Gastrocnemius medialis (tissue), 4 donors: ENCODE results near the gene FBXO46. TPM values are rescaled to one million over a fixed set of nuclear protein-coding genes. Genes with fewer than 3 reads are reported as not detected.
A peak's percentile ranks its signal among the peaks of the same experiment; 100 is the strongest.
"Not testable (repeated sequence)": the region's sequence is repeated elsewhere in the genome, so short reads cannot be mapped to it uniquely, and the experiment has no call there.

Source experiments
- ATAC-seq, 2 donors: fragments of 150-250 bp; one replicate each; pipeline ENCODE4 v1.9.1; 2016
- DNase-seq, 2 donors: peaks; one replicate each; pipeline ENCODE4 v3.0.0-alpha.2; 2019
- H3K27ac ChIP-seq, 4 donors: fragments of 200-600 bp; sonication (generic); 1 replicate in 1 of 4; 2 replicates in 3 of 4; pipeline ENCODE4 v1.5.1; 2016 to 2018; ENCODE audit warnings: mild to moderate bottlenecking in 2 of 4, moderate library complexity in 1 of 4
- H3K27me3 ChIP-seq, 3 donors: fragments of 200-600 bp; sonication (generic) in 2 of 3; 1 replicate in 1 of 3; 2 replicates in 2 of 3; pipeline versions ENCODE4 v1.5.1 to v1.6.0; 2016 to 2019; ENCODE audit warnings: mild to moderate bottlenecking in 1 of 3, moderate library complexity in 1 of 3
- H3K36me3 ChIP-seq, 2 donors: fragments of 200-600 bp; sonication (generic) in 1 of 2; one replicate each; pipeline ENCODE4 v1.5.1; 2017 to 2018
- H3K4me1 ChIP-seq, 2 donors: fragments of 200-600 bp; sonication (generic) in 1 of 2; one replicate each; pipeline ENCODE4 v1.5.1; 2016 to 2017; ENCODE audit warnings: mild to moderate bottlenecking in 2 of 2
- H3K4me3 ChIP-seq, 4 donors: fragments of 200-600 bp; sonication (generic) in 3 of 4; 1 replicate in 1 of 4; 2 replicates in 3 of 4; pipeline ENCODE4 v1.5.1; 2016 to 2019; ENCODE audit warnings: mild to moderate bottlenecking in 2 of 4
- H3K9me3 ChIP-seq, 3 donors: fragments of 200-600 bp; sonication (generic) in 2 of 3; 1 replicate in 1 of 3; 2 replicates in 2 of 3; pipeline ENCODE4 v1.5.1; 2016 to 2019
- CTCF ChIP-seq, 5 experiments: fragments of 450-650 bp in 3 of 5; fragments of 200-600 bp in 2 of 5; sonication (generic) in 2 of 5; IDR thresholded peaks in 4 of 5; conservative IDR thresholded peaks in 1 of 5; 1 replicate in 4 of 5; 2 replicates in 1 of 5; pipeline ENCODE4 v1.5.1; 2016 to 2019; ENCODE audit warnings: antibody characterized with exemption in 5 of 5, mild to moderate bottlenecking in 3 of 5, moderate library complexity in 3 of 5
- POLR2A ChIP-seq, 2 donors: fragments of 450-650 bp; IDR thresholded peaks; one replicate each; pipeline ENCODE4 v1.6.1; 2017; ENCODE audit warnings: antibody characterized with exemption in 2 of 2, mild to moderate bottlenecking in 2 of 2, moderate library complexity in 2 of 2
- in situ Hi-C, 4 donors: fragments of 200-750 bp; cut with MboI; loops; one replicate each; pipeline versions ENCODE4 v1.15.0 to v1.8.0; 2017; ENCODE audit warnings: low sequenced_read_pairs in 4 of 4
- intact Hi-C: fragments of 100-400 bp; cut with DNase I; formaldehyde crosslinking; loops from one replicate; pipeline ENCODE4 v1.15.1; 2023; ENCODE audit warnings: low total_unique reads
- total RNA-seq, 4 donors: library from RNA; depleted of rRNA; stranded (reverse); fragments of >200 nt; gene quantifications; one replicate each; pipeline versions ENCODE4 v1.1.0 to v1.2.3, GENCODE V29; 2016

FBXO46 gene
- total RNA-seq, 4 donors from 2014 or later: 6.6 to 14.3 (median 8.7) TPM

GRCh38 chr19:45742969-45743368, 12.3 kb upstream of the FBXO46 start:
- in situ Hi-C loops (no loop called here), intact Hi-C loops (no loop called here)
- no peaks in the 10 kb centered on the region for H3K9me3 ChIP-seq
- no peak for DNase-seq
- H3K4me1 ChIP-seq: no peaks in the 10 kb centered on the region
- H3K27me3 ChIP-seq: no peaks in the 10 kb centered on the region
- no peaks in the 10 kb centered on the region for H3K36me3 ChIP-seq
- TF ChIP-seq CTCF (IDR thresholded peaks at IDR 0.05 in 4 of 5, conservative IDR thresholded peaks at IDR 0.05 in 1 of 5): no peak
- no peak for TF ChIP-seq POLR2A (IDR thresholded peaks at IDR 0.05)
- no peak for ATAC-seq
- H3K27ac ChIP-seq: no peak overlapping the region
- no peak overlapping the region for H3K4me3 ChIP-seq

- TF ChIP-seq POLR2A (IDR thresholded peaks at IDR 0.05): no peak
- no peak for ATAC-seq
- H3K4me3 ChIP-seq: no peak overlapping the region
Measured at GRCh38 chr19:45739498-45740439, 9.1 kb upstream of the FBXO46 start.

GRCh38 chr19:45733160-45733810, 2.6 kb upstream of the FBXO46 start, which contains the start of gene MEIOSIN:
TSS of gene MEIOSIN (plus strand) at chr19:45733439. CDS start at chr19:45735377, 1,938 bp downstream.
- intact Hi-C loops (loop anchor here (5.0 kb wide), 1 partner anchor 34 kb away; the partner anchor contains the start of gene SIX5), in situ Hi-C loops (no loop called here)
- H3K4me1 ChIP-seq: peaks cover 9 to 10% of the 10 kb centered on the region in 2 donors
- no peak for DNase-seq
- TF ChIP-seq CTCF (IDR thresholded peaks at IDR 0.05 in 4 of 5, conservative IDR thresholded peaks at IDR 0.05 in 1 of 5): no peak
- TF ChIP-seq POLR2A (IDR thresholded peaks at IDR 0.05): no peak
- H3K27ac ChIP-seq: no peak within 1 kb of the TSS
- H3K27me3 ChIP-seq: no peaks in the 10 kb centered on the region
- H3K36me3 ChIP-seq: no peaks in the 10 kb centered on the region
- H3K4me3 ChIP-seq: no peak within 1 kb of the TSS
- no peaks in the 10 kb centered on the region for H3K9me3 ChIP-seq
- ATAC-seq: no peak

More at GRCh38 chr19:45739498-45740439, 9.1 kb upstream of the FBXO46 start:
- Histone ChIP-seq H3K9me3 (no peaks in the 10 kb centered on the region), H3K27me3 (no peaks in the 10 kb centered on the region), H3K36me3 (no peaks in the 10 kb centered on the region), H3K4me1 (no peaks in the 10 kb centered on the region), H3K27ac (no peak overlapping the region)
- intact Hi-C loops (no loop called here), in situ Hi-C loops (no loop called here)
- no peak for DNase-seq

GRCh38 chr19:45729800-45730290, 851 bp downstream of the FBXO46 start:
- TF ChIP-seq POLR2A (IDR thresholded peaks at IDR 0.05): no peak
- no peak for TF ChIP-seq CTCF (IDR thresholded peaks at IDR 0.05 in 4 of 5, conservative IDR thresholded peaks at IDR 0.05 in 1 of 5)
- Histone ChIP-seq H3K9me3 (no peaks in the 10 kb centered on the region), H3K27ac (peak overlapping the region; percentile 83 to 90 (median 87)), H3K27me3 (no peaks in the 10 kb centered on the region), H3K4me3 (peak overlapping the region; percentile 85 to 98 (median 92)), H3K36me3 (no peaks in the 10 kb centered on the region), H3K4me1 (peaks cover 9 to 10% of the 10 kb centered on the region in 2 donors)
- ATAC-seq: no peak
- intact Hi-C loops (loop anchor here (1.0 to 5.0 kb wide), 3 partner anchors 13 to 37 kb away; partner anchors contain the start of gene SIX5), in situ Hi-C loops (no loop called here)
- DNase-seq: no peak

- ATAC-seq, H3K36me3 ChIP-seq, H3K9me3 ChIP-seq, H3K4me3 ChIP-seq, in situ Hi-C loops, DNase-seq, H3K27me3 ChIP-seq, H3K4me1 ChIP-seq, H3K27ac ChIP-seq, intact Hi-C loops: not testable (repeated sequence)
Measured at GRCh38 chr19:45728683-45729082, 2.0 kb downstream of the FBXO46 start.

GRCh38 chr19:45720065-45720464, 10.6 kb downstream of the FBXO46 start:
- H3K4me3 ChIP-seq, intact Hi-C loops, DNase-seq, H3K27me3 ChIP-seq, ATAC-seq, H3K9me3 ChIP-seq, H3K36me3 ChIP-seq, in situ Hi-C loops, H3K27ac ChIP-seq: not testable (repeated sequence)
- peaks cover 16 to 17% of the 10 kb centered on the region in 2 donors for H3K4me1 ChIP-seq
